Activated T-helper 9 cell treated with anti-CD3 and anti-CD28 coated beads, Interleukin-2, amount 50 U/mL, for 16 hours (primary cell): ENCODE data around the gene RNF130.

Experiments
- DNase-seq: peaks from one replicate; pipeline ENCODE4 v3.0.0-alpha.2; 2020; ENCODE audit warnings: low read depth

Gene RNF130

GRCh38 chr5:180054226-180054625, 17.3 kb downstream of the RNF130 start:
- DNase-seq = no peak

- DNase-seq = no peak
Measured at GRCh38 chr5:180053061-180053602, 18.4 kb downstream of the RNF130 start.

- DNase-seq = no peak
Measured at GRCh38 chr5:180052211-180052818, 19.2 kb downstream of the RNF130 start.

- no peak for DNase-seq
Measured at GRCh38 chr5:180050121-180050940, 21.2 kb downstream of the RNF130 start.

- no peak for DNase-seq
Measured at GRCh38 chr5:180049185-180049548, 22.4 kb downstream of the RNF130 start.

- no peak for DNase-seq
Measured at GRCh38 chr5:180047667-180048066, 23.9 kb downstream of the RNF130 start.

GRCh38 chr5:180046656-180047055, 24.9 kb downstream of the RNF130 start:
- no peak for DNase-seq

- no peak for DNase-seq
Measured at GRCh38 chr5:180045889-180046499, 25.6 kb downstream of the RNF130 start.

GRCh38 chr5:180043377-180043776, 28.2 kb downstream of the RNF130 start:
- DNase-seq = no peak

- no peak for DNase-seq
Measured at GRCh38 chr5:180041301-180042274, 30.0 kb downstream of the RNF130 start.

GRCh38 chr5:180040287-180041214, 31.0 kb downstream of the RNF130 start:
- DNase-seq = no peak

- DNase-seq = no peak
Measured at GRCh38 chr5:180035206-180035931, 36.2 kb downstream of the RNF130 start.

- no peak for DNase-seq
Measured at GRCh38 chr5:180034564-180034963, 37.0 kb downstream of the RNF130 start.

GRCh38 chr5:180027459-180028089, 44.0 kb downstream of the RNF130 start:
- no peak for DNase-seq

- no peak for DNase-seq
Measured at GRCh38 chr5:180026734-180027458, 44.7 kb downstream of the RNF130 start.

- no peak for DNase-seq
Measured at GRCh38 chr5:180026320-180026719, 45.2 kb downstream of the RNF130 start.

GRCh38 chr5:180021900-180022299, 49.7 kb downstream of the RNF130 start:
- DNase-seq = no peak

GRCh38 chr5:180020176-180020575, 51.4 kb downstream of the RNF130 start:
- no peak for DNase-seq
